WTC11 (cell line): ENCODE results near the gene ORM1.

Experiments
- AFF4 ChIP-seq: sonication (generic); formaldehyde crosslinking; IDR thresholded peaks from 2 replicates; pipeline ENCODE4 v1.8.1; 2023; ENCODE audit warnings: mild to moderate bottlenecking, missing genetic modification reagents, borderline replicate concordance
- CTCF ChIP-seq: fragments of 200-600 bp; IDR thresholded peaks from 2 replicates; pipeline ENCODE4 v1.8.0; 2022; ENCODE audit warnings: antibody characterized with exemption
- E2F5 ChIP-seq: sonication (generic); formaldehyde crosslinking; IDR thresholded peaks from 2 replicates; pipeline ENCODE4 v1.8.1; 2022; ENCODE audit warnings: mild to moderate bottlenecking, moderate library complexity, missing genetic modification reagents
- ELF4 ChIP-seq: sonication (generic); formaldehyde crosslinking; IDR thresholded peaks from 2 replicates; pipeline ENCODE4 v1.8.1; 2022; ENCODE audit warnings: low read depth, mild to moderate bottlenecking, moderate library complexity, missing genetic modification reagents
- FOXP4 ChIP-seq: sonication (generic); formaldehyde crosslinking; IDR thresholded peaks from 2 replicates; pipeline ENCODE4 v1.8.0; 2022; ENCODE audit warnings: mild to moderate bottlenecking, missing genetic modification reagents
- HMGXB4 ChIP-seq: sonication (generic); formaldehyde crosslinking; IDR thresholded peaks from 2 replicates; pipeline ENCODE4 v1.8.1; 2023; ENCODE audit warnings: mild to moderate bottlenecking, moderate library complexity, missing genetic modification reagents
- IRF2 ChIP-seq: sonication (generic); formaldehyde crosslinking; IDR thresholded peaks from 2 replicates; pipeline ENCODE4 v1.8.0; 2022; ENCODE audit warnings: low read depth, missing genetic modification reagents, borderline replicate concordance
- MAX ChIP-seq: sonication (generic); formaldehyde crosslinking; IDR thresholded peaks from 2 replicates; pipeline ENCODE4 v1.8.0; 2022; ENCODE audit warnings: mild to moderate bottlenecking, missing genetic modification reagents
- MLX ChIP-seq: sonication (generic); formaldehyde crosslinking; IDR thresholded peaks from 2 replicates; pipeline ENCODE4 v1.8.1; 2023; ENCODE audit warnings: mild to moderate bottlenecking, missing genetic modification reagents, moderate library complexity
- NFYB ChIP-seq: sonication (generic); formaldehyde crosslinking; conservative IDR thresholded peaks from 2 replicates; pipeline ENCODE4 v1.8.0; 2022; ENCODE audit warnings: low read depth, missing genetic modification reagents
- SP1 ChIP-seq: sonication (generic); formaldehyde crosslinking; conservative IDR thresholded peaks from 2 replicates; pipeline ENCODE4 v1.8.1; 2022; ENCODE audit warnings: missing genetic modification reagents
- TCF7 ChIP-seq: sonication (generic); formaldehyde crosslinking; IDR thresholded peaks from 2 replicates; pipeline ENCODE4 v1.8.0; 2022; ENCODE audit warnings: mild to moderate bottlenecking, low read depth, missing genetic modification reagents, moderate library complexity
- ZNF281 ChIP-seq: sonication (generic); formaldehyde crosslinking; IDR thresholded peaks from 2 replicates; pipeline ENCODE4 v1.8.0; 2023; ENCODE audit warnings: mild to moderate bottlenecking, missing genetic modification reagents

GRCh38 chr9:114318416-114318815, 4.5 kb upstream of the ORM1 start:
- TF ChIP-seq NFYB (CRISPR knock-in tag) (no peak), ELF4 (CRISPR knock-in tag) (no peak), CTCF (no peak), SP1 (CRISPR knock-in tag) (no peak), IRF2 (no peak), MAX (CRISPR knock-in tag) (no peak), TCF7 (CRISPR knock-in tag) (no peak), MLX (no peak), E2F5 (CRISPR knock-in tag) (no peak), AFF4 (no peak), FOXP4 (no peak), ZNF281 (no peak), HMGXB4 (no peak)
